K562 (cell line): Measurements from ENCODE around the gene SLX4IP. TPM values are rescaled to one million over a fixed set of nuclear protein-coding genes. Genes with fewer than 3 reads are reported as not detected.
A peak's percentile ranks its signal among the peaks of the same experiment; 100 is the strongest.

ENCODE experiments used
- CBX3 ChIP-seq, 2 experiments: IDR thresholded peaks; 1 replicate in 1 of 2; 2 replicates in 1 of 2; pipeline ENCODE4 v1.6.1; 2012; ENCODE audit warnings: inconsistent platforms in 2 of 2, low read length in 2 of 2, borderline replicate concordance in 1 of 2, control low read depth in 1 of 2
- DEAF1 ChIP-seq: fragments of 450-650 bp; formaldehyde crosslinking; IDR thresholded peaks from 2 replicates; pipeline ENCODE4 v1.4.0; 2020; ENCODE audit warnings: mild to moderate bottlenecking, moderate library complexity
- FIP1L1 ChIP-seq: fragments of 200-400 bp; formaldehyde crosslinking; IDR thresholded peaks from 2 replicates; pipeline ENCODE4 v1.6.1; 2018; ENCODE audit warnings: mild to moderate bottlenecking, low read depth, low read length; ENCODE audit not compliant: poor library complexity, severe bottlenecking
- ILF3 ChIP-seq: fragments of 450-650 bp; IDR thresholded peaks from 2 replicates; pipeline ENCODE4 v1.6.1; 2018; ENCODE audit warnings: antibody characterized with exemption, mild to moderate bottlenecking, moderate library complexity, borderline replicate concordance
- KDM5B ChIP-seq: fragments of 200-600 bp; sonication (generic); IDR thresholded peaks from 2 replicates; pipeline ENCODE4 v1.6.1; 2012; ENCODE audit warnings: low read depth, mild to moderate bottlenecking, moderate library complexity, low read length, control low read depth, inconsistent platforms; ENCODE audit not compliant: insufficient replicate concordance
- MTA3 ChIP-seq: fragments of 450-650 bp; formaldehyde crosslinking; IDR thresholded peaks from 2 replicates; pipeline ENCODE4 v1.6.1; 2017; ENCODE audit warnings: mild to moderate bottlenecking, borderline replicate concordance
- NCOA2 ChIP-seq, 2 experiments: fragments of 450-650 bp; IDR thresholded peaks; 2 replicates each; pipeline ENCODE4 v1.6.1; 2018; ENCODE audit warnings: mild to moderate bottlenecking in 2 of 2, moderate library complexity in 1 of 2; ENCODE audit not compliant: partially characterized antibody in 2 of 2
- POLR2H ChIP-seq: IDR thresholded peaks from 2 replicates; pipeline ENCODE4 v1.6.1; 2016; ENCODE audit warnings: missing genetic modification characterization, low read depth, mild to moderate bottlenecking, control low read depth, missing compliant biosample characterization, moderate library complexity
- RB1 ChIP-seq: fragments of 450-650 bp; IDR thresholded peaks from 2 replicates; pipeline ENCODE4 v1.6.1; 2017; ENCODE audit warnings: low read depth, mild to moderate bottlenecking
- RFX7 ChIP-seq: fragments of 250-450 bp; sonication (Bioruptor Pico); IDR thresholded peaks from 2 replicates; pipeline ENCODE4 v1.5.1; 2021; ENCODE audit warnings: mild to moderate bottlenecking
- RNF2 ChIP-seq: sonication (generic); IDR thresholded peaks from 2 replicates; pipeline ENCODE4 v1.6.1; 2016
- ZFP91 ChIP-seq: sonication (generic); formaldehyde crosslinking; IDR thresholded peaks from 2 replicates; pipeline ENCODE4 v1.8.0; 2022; ENCODE audit warnings: mild to moderate bottlenecking, missing genetic modification reagents
- ZNF174 ChIP-seq: fragments of 250-450 bp; sonication (Bioruptor Pico); IDR thresholded peaks from 2 replicates; pipeline ENCODE4 v1.4.0; 2020; ENCODE audit warnings: mild to moderate bottlenecking
- ZNF253 ChIP-seq: fragments of 250-450 bp; sonication (Bioruptor Pico); conservative IDR thresholded peaks from 2 replicates; pipeline ENCODE4 v1.6.1; 2021; ENCODE audit warnings: mild to moderate bottlenecking
- ZNF318 ChIP-seq, 2 experiments: fragments of 450-650 bp; IDR thresholded peaks; 2 replicates each; pipeline ENCODE4 v1.6.1; 2016; ENCODE audit warnings: mild to moderate bottlenecking in 2 of 2, borderline replicate concordance in 1 of 2, low read depth in 1 of 2, moderate library complexity in 1 of 2
- ZNF785 ChIP-seq: fragments of 250-450 bp; sonication (Bioruptor Pico); IDR thresholded peaks from 2 replicates; pipeline ENCODE4 v1.4.0; 2020; ENCODE audit warnings: mild to moderate bottlenecking
- polyA plus RNA-seq, 8 experiments: library from polyadenylated mRNA; depleted of rRNA in 4 of 8; stranded (reverse) in 5 of 8; unstranded in 3 of 8; fragments of >200 nt; fragmentation: Nextera tagmentation in 2 of 8; fragmentation: Illumina TruSeq in 1 of 8; extraction: Ambion mirVana in 2 of 8; extraction: Trizol in 1 of 8; gene quantifications; 2 replicates each; pipeline versions ENCODE4 v1.2.1 to v1.2.3, GENCODE V29; 2011 to 2014; ENCODE audit warnings: inconsistent platforms in 1 of 8, missing spikeins in 1 of 8
- total RNA-seq, 7 experiments: library from RNA; depleted of rRNA in 6 of 7; stranded (reverse); fragments of >200 nt in 6 of 7; fragmentation: Illumina TruSeq in 2 of 7; extraction: Trizol in 2 of 7; gene quantifications; 2 replicates each; pipeline versions ENCODE4 v1.2.1 to v1.2.3, GENCODE V29; 2011 to 2021; ENCODE audit warnings: low replicate concordance in 1 of 7

The SLX4IP gene
- total and polyA plus RNA-seq, 9 of the 15 experiments (the other 6 are each of a cell fraction or from before 2014, with no cell fraction given), result 1.5 to 5.9 (median 3.5) TPM

GRCh38 chr20:10434467-10434831, 656 bp upstream of the SLX4IP start (continued):
- TF ChIP-seq ZNF318 (IDR thresholded peaks at IDR 0.05; ENCODE audit: borderline replicate concordance in 1 of 2, low read depth in 1 of 2) (no peak), NCOA2 (IDR thresholded peaks at IDR 0.05; ENCODE audit: partially characterized antibody in 2 of 2) (no peak), POLR2H (tag) (peak; percentile 94), DEAF1 (CRISPR knock-in tag) (0 out of 2 replicates have a peak, but pooled peaks have one; percentile 6), CBX3 (IDR thresholded peaks at IDR 0.05; ENCODE audit: borderline replicate concordance in 1 of 2, low read length in 2 of 2) (0 out of 3 replicates have a peak, but pooled peaks of 1 of the 2 experiments have one; percentile 2), RFX7 (CRISPR knock-in tag) (no peak), KDM5B (peak; percentile 82), FIP1L1 (no peak), ILF3 (no peak), ZNF174 (CRISPR knock-in tag) (no peak), RNF2 (no peak), ZNF785 (no peak), RB1 (no peak), MTA3 (no peak), ZFP91 (CRISPR knock-in tag) (no peak), ZNF253 (no peak)
